ENCODE data around the gene SLC29A2. TPM values are rescaled to one million over a fixed set of nuclear protein-coding genes. Genes with fewer than 3 reads are reported as not detected.
A peak's percentile ranks its signal among the peaks of the same experiment; 100 is the strongest.
"Not testable (repeated sequence)": the region's sequence is repeated elsewhere in the genome, so short reads cannot be mapped to it uniquely, and the experiment has no call there.

SLC29A2 gene
- total RNA-seq, 1 donor from 2014 or later: 8.8 TPM

DNA sequence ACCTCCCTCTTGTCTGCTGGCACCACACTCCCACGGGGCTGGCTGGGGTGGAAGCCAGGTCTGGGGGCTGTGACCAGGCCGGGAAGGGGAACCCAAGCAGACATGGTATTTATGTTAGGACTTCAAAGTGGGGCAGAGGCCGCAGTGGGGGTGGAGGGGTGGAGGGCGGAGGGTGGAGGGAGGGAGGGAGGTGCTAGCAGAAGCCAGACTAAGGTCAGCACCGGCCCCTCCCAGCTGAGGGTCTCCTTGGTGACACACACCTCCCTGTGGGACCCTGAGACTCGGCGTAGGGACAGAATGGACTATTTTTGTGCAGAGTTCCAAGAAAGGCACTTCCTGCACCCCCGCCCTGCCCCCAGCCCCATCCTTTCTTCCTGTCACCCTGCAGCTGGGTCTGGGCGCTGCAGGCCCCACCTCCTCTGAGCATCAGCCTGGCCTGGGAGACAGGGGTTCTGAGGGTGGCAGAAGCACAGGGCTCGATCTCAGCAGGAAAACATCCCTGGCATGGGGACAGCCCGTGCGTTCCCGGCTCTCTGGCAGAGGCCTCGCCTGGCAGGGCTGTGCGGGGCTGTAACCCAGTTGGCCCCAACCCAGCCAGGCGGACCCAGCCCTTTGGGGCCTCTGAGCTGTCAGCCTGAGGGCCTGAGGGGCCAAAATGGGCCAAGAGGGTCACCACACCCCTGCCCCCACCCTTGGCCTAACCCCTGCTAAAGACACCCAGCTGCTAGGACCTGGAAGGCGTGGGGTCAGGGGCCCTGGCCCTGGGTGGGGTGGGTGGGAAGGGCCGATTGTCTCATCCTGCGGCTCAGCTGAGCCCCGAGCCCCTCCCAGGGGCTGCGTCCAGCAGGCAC lies 45.1 kb downstream of the SLC29A2 start:
- intact Hi-C loops (cut with DNase I): no loop called here
- peak; percentile 90 for DNase-seq (ENCODE audit: low spot score)

DNA sequence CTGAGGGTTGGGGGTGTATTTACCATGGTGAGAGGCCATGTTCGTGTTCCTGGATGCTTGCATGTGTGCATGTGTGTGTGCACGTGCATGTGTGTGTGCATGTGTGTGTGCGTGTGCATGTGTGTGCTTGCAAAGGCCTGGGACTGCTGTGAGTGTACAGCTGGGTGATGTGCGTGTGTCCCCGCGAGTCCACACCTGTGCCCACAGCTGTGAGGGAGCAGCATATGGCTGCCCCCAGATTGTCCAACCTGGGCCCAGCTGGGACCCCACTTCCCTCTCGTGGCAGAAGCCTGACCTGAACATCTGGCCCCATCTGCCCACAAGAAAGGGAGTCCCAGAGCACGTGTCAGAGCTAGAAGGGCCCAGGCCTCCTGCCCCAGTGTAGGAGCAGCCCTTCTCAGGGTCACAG lies 46.3 kb downstream of the SLC29A2 start:
- DNase-seq (ENCODE audit: low spot score): no peak
- intact Hi-C loops (cut with DNase I): no loop called here

DNA sequence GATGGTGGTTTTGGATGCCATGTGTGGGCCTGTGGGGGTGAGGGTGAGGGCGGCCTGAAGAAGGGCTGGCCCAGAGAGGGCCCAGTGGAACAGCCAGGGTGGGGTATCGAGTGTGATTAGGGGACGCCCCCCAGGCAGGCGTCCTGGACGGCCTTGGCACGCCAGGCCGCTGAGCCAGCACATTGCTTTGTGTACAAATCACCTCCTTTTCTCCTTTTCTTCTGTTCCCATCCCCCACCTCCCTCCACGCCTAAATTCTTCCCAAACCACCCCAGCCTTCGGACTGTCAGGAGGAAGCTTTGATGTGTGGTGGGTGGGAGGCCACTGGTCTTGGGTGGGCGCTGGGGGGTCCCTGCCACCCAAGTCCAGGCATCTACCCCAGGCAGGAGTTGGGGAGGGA lies 46.9 kb downstream of the SLC29A2 start:
- intact Hi-C loops (cut with DNase I): no loop called here
- no peak for DNase-seq (ENCODE audit: low spot score)

DNA sequence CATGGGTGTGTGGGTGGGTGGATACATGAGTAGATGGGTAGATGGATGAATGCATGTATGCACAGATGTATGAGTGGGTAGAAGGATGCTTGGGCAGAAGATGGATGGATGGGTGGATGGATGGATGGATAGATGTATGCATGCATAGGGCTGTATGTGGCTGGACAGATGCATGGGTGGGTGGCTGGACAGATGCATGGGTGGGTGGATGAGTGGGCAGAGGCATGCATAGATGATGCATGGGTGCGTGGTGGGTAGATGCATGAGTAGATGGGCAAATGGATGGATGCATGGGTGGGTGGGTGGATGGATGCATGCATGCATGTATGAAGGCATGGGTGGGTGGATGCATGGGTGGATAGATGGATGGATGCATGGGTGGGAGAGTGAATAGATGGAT lies 47.9 kb downstream of the SLC29A2 start:
- DNase-seq (ENCODE audit: low spot score): no peak
- intact Hi-C loops (cut with DNase I): no loop called here

DNA sequence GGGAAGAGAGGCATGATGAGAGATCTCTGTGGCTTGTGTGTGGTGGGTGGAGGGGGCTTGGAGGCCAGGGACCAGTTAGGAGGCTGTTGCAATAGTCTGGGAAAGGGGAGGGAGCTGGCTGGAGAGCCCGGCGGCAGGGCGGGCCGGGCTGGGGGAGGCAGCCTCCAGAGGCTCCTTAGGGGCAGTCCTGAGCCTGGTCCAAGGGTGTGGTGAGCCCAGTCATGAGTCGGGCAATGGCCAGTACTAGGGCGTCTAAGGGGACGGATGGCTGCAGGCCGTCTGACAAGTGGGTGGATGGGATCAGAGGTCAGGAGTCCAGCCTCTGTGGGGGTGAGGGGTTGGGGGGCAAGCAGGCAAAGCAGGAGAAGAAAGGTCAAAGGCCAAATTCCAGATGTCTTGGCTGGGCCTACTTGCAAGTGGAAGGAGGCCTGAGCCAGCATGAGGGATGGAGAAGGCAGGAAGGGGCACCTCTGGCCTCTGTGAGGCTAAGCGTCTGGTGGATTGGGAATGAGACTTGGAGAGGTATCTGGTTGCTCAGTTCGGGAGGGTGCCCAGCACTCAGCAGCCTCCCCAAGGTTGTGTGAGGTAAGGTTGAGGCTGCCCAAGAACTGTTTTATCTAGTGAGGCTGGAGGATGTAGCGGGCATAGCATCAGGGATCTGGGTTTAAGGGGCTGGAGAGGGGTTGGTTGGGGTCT lies 48.7 kb downstream of the SLC29A2 start:
- no peak for DNase-seq (ENCODE audit: low spot score)
- intact Hi-C loops (cut with DNase I): no loop called here

DNA sequence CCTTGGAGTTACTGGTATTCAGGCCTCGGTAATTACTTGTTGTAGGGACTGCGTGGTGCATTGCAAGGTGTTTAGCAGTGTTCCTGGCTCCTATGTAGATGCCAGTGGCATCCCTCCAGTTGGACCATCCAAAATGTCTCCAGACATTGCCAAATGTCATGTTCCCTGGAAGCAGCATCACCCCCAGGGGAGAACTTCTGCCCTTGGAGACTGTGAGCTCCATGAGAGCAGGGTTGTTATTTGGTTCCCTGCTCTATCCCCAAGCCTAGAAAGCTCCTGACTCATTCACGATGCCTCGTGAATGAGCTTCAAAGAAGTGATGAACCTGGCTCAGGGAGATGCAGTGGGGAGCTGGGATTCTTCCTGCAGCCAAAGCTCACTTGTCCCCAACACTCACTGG lies 50.0 kb downstream of the SLC29A2 start:
- no peak for DNase-seq (ENCODE audit: low spot score)
- intact Hi-C loops (cut with DNase I): no loop called here

DNA sequence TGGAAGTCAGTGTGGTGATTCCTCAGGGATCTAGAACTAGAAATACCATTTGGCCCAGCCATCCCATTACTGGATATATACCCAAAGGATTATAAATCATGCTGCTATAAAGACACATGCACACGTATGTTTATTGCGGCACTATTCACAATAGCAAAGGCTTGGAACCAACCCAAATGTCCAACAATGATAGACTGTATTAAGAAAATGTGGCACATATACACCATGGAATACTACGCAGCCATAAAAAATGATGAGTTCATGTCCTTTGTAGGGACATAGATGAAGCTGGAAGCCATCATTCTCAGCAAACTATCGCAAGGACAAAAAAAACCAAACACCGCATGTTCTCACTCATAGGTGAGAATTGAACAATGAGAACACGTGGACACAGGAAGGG lies 50.8 kb downstream of the SLC29A2 start:
- intact Hi-C loops (cut with DNase I); DNase-seq (ENCODE audit: low spot score): not testable (repeated sequence)

DNA sequence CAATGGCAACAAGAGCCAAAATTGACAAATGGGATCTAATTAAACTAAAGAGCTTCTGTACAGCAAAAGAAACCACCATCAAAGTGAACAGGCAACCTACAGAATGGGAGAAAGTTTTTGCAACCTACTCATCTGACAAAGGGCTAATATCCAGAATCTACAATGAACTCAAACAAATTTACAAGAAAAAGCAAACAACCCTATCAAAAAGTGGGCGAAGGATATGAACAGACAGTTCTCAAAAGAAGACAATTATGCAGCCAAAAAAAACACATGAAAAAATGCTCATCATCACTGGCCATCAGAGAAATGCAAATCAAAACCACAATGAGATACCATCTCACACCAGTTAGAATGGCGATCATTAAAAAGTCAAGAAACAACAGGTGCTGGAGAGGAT lies 51.3 kb downstream of the SLC29A2 start:
- DNase-seq (ENCODE audit: low spot score); intact Hi-C loops (cut with DNase I): not testable (repeated sequence)

DNA sequence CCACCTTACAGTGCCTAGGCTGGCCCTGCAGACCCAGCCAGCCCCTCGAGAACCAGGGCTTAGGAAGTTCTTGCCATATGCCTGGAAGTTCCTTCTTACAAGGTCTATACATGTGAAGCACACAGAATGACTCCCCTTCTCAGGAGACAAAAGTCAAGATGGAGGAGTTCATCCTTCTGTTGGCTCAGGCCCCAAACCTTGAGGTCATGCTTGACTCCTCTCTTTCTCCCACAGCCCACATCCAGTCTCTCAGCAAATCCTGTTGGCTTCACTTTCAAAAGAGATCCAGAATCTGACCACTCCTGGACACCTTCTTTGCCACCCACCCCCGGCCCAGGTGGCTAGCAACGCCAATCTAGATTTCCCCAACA lies 53.0 kb downstream of the SLC29A2 start:
- intact Hi-C loops (cut with DNase I): no loop called here
- DNase-seq (ENCODE audit: low spot score): no peak

DNA sequence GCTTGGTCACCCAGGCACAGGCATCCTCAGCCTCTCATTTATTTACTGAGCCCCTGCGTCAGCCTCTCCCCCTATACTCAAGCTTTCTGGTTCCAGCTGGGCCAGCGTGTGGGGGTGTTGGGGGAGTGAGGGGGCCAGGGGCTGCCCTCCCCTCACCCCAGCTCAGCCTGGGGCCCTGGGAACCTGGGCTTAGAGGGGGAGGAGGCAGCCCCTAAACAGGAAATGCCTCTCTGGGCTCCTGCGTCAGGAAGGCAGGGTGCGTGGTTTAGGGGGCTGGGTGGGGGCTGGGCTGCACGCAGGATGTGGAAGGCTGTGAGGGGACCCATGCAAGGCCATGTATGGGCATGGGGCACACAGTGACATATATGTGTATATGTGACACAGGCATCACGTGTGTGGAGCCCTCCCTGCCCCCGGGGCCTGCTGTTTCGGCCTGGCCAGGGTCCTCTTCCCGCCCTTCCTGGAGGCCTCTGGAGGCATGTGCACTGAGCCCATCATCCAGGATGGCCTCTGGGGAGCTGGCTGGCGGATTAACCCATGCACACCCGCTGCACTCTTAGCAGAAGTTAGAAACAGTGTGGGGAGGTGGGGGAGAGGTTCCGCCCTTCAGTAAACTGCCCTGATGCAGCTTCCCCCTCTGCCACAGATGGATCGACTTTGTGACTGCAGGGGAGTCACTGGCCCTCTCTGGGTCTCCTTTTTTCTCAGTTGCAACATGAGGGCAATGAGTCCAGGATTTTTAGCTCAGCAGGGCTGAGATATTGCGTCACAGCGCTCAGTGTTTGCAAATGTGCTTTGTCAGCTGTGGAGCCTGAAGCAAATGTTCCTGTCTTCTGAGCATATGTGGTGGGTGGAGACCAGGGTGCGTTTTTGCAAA lies 53.6 kb downstream of the SLC29A2 start:
- DNase-seq (ENCODE audit: low spot score): no peak
- intact Hi-C loops (cut with DNase I): no loop called here

DNA sequence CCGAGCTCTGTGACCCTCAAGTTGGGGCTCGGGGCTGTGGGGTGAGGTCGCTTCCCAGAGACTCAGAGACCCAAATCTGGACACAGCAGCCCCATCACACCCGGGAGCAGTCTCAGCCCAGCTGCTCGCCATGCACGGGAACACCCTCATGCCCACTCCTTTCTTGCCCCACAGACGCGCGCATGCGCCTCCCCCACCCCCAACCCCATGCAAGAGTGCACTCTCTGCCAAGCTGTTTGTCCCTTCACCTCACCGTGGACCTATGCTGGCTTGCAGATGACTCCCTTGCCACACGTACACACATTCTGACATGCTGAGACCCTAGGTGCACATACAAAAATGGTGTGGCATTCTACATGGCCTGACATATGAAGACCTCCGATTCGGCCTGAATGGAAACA lies 54.2 kb downstream of the SLC29A2 start:
- intact Hi-C loops (cut with DNase I): no loop called here
- no peak for DNase-seq (ENCODE audit: low spot score)

DNA sequence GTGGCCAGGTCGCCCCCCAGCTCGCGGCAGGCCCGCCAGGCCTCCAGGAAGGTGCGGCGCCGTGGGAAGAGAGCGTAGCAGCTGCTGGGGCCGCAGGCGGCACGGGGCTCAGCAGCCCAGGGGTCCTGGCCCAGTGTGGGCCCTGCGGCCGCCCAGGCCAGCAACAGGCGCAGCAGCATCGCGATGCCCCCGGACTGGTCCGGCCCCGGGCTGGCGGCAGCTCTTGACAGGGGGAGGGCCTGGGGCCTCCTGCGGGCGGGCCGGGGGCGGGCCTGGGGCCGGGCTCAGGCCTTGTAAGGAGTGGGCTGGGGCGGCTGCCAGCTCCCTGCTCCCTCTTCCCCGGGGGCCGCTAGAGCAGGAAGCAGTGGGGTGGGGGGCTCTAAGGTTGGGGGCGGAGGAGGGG lies 54.7 kb downstream of the SLC29A2 start, which contains the start of gene CD248:
CD248 (minus strand) TSS at position 196 of the 403 bp plus-strand sequence; CDS start at position 179, 17 bp downstream.
- intact Hi-C loops (cut with DNase I): no loop called here
- DNase-seq (ENCODE audit: low spot score): peak; percentile 85

DNA sequence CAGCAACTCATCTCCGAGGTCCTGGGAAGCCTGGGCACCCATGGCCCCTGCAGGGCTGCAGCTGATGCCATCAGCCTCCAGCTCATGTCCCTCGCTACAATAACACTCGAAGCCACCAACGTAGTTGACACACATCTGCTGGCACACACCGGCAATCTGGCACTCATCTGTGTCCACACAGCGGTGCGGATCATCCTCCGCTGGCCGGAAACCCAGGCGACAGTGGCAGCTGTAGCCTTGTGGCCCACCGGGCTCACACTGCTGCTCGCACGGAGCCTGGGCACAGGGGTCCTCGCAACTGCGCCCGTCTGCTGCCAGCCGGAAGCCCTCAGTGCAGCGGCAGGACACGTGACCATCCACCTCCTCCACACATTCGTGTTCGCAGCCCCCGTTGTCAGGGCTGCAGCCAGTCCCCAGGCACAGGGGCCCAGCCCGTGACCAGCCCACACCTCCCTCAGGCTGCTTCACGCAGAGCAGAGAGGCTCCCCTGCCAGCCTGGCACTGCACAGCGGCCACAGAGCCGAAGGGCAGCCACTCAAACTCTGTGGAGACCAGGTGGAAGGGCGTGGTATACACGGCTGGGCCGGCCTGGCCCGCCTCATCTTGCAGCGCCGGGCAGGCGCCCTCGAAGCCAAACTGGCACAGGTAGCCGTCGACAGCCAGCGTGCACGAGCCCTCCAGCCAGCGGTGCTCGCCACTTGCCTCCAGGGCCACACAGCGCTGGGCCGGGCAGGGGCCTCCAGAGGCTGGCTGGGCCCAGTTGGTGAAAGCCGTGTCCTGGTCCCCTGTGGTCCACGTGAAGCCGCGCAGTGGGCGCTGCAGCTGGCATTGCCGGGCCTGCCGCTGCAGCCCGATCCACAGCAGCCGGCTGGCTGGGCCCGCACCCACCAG lies 55.4 kb downstream of the SLC29A2 start:
- intact Hi-C loops (cut with DNase I): no loop called here
- DNase-seq (ENCODE audit: low spot score): no peak

DNA sequence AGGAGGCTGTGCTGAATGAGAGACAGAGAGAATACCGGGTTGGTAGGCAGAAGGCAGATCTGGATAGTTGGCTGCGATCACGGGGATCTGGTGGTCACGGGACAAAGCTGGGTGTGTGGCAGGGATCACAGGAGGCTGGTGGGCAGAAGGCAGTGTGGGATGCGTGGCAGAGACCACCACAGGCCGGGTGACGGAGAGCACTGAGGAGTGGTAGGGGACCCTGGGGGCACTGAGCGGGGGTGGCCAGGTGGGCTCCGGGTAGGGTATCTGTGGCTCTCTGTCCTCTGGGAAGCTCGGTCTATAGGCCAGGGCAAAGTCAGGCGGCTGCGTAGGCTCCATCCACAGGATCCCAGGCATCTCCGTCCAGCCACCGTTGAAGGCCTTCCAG lies 56.1 kb downstream of the SLC29A2 start:
- DNase-seq (ENCODE audit: low spot score): no peak
- intact Hi-C loops (cut with DNase I): no loop called here

DNA sequence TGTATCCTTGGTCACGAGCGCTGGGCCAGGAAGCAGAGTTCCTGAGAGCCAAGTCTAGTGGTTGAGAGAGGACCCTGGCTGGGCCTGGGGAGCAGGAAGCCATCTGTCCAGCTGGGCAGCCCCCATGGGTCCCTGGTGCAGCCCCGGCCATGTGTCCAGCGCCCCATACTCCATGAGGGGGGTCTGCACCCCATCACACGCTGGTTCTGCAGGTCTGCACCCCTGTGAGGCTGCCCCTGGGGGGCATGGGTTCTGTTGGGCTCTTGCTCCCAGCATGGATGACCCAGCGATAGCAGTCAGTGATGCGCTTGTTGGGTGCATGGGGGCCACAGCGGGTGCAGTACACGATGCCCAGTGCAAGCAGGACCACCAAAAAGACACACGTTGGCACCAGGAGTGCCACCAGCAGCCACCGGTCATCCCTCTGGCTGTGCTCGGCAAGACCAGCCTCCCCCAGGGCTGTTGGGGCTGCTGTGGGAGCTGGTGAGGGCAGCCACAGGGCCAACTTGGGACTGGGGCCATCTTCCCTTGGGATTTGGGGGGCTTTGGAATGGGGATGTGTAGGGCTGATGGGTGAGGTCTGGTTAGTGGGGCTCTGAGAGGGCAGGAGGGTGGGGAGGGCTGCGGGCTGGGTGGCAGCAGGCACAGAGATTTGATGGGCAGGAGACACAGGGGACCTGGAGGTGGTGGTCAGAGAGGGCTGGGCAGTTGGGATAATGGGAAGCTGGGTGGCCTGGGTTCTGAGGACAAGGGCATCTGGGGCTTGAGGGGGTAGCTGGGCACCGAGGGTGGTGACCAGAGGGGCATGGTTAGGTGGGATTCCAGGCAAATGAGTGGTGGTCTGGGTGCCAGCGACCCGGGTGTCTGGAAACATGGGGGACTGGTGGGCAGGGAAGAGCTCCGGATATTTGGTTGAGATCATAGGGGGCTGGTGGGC lies 56.7 kb downstream of the SLC29A2 start:
- intact Hi-C loops (cut with DNase I): no loop called here
- no peak for DNase-seq (ENCODE audit: low spot score)

DNA sequence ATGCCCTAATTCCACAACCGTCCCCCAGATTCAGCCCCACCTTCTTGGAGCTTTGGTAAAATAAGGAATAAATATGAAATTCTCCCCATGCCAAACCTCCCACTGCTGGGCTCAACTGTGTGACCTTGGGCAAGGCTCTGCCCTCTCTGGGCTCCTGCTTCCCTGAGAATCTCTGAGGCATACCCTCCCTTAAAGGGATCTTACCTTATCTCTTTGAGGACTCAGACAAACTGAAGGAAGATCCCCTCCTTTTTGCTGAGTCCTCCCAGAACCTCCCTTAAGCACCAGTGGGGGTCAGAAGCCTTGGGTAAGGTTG lies 57.4 kb downstream of the SLC29A2 start:
- no peak for DNase-seq (ENCODE audit: low spot score)

DNA sequence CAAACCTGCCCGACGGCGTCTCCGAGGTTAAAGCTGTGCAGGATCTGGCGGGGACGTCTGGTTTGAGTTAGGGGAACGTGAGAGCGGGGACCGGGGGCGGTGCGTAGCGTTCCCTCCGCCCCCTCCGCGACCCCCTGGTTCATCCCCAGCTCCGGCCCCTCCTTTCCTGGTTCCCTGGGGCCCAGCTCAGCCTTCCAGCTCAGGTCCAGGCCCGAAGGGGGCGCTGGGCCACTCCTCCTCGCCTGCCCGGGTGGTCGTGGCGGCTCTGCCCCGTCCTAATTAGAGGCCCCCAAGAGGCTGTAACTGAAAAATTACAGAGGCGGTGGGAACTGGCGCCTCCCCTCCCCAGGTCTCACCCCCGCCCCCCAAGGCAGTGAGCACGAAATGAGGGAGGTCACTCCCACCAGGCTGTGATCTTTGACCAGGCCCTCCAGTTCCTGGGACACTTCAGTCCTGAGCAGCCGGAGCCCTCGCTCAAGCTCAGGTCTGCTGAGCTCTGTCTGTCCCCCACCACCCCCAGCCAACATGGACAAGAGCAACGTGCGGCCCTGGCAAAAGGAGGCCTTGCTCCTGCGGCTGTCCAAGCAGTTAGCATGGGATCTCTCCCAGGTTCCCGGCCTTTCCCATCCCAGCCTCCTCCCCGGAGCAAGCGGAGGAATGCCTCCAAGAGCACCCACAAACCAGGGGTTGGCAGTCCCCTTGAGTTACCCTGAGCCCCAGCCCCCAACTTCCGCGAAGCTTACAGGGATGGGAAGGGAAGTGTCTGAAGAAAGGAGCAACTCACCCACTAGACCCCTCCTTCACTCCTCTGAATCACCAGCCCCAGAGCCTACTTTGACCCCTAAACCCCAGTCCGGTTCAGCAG lies 58.0 kb downstream of the SLC29A2 start:
- intact Hi-C loops (cut with DNase I): no loop called here
- DNase-seq (ENCODE audit: low spot score): no peak

More for the DNA sequence above, 57.4 kb downstream of the SLC29A2 start:
- intact Hi-C loops (cut with DNase I): no loop called here

All from cardiac septum (tissue), 1 donor.